ENCODE data around the gene FIG4. TPM values are rescaled to one million over a fixed set of nuclear protein-coding genes. Genes with fewer than 3 reads are reported as not detected.
"Not testable (repeated sequence)": the region's sequence is repeated elsewhere in the genome, so short reads cannot be mapped to it uniquely, and the experiment has no call there.

The FIG4 gene
- polyA plus RNA-seq, 3 donors, result 27.2 to 65.3 (median 53.7) TPM

DNA sequence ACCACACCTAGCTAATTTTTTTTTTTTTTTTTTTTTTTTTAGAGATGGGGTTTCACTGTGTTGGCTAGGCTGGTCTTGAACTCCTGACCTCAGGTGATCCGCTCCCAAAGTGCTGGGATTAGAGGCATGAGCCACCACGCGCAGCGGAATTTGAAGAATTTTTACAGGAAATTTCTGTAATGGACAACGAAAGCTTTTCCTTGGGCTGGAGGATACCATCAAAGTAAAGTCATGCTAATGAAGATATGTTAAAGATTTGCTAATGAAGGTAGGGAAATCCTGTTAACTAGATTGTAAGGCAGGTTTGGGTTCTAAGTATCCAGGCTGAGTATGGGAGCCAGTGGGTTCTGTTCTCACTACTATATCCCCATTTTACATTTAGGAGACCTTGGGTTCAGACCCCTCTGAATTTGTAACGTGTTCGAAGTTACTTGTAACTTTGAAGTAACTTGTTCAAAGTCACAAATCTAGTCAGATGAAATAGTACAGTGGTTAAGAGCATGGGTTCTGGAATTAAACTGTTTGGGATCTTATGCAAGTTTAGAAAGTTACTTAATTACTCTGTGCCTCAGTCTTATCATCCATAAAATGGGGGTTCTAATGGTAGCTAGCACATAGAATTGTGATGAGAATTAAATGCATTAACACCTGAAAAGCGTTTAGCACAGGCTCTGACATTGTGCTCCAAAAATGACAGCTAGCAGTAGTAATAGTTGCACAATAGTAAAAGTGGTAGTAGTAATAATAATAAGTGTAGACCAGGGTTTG is 163.6 kb downstream of the FIG4 start:
- no peak overlapping the region for H3K4me3 ChIP-seq (replicated peaks in 1 of 3; ENCODE audit: low read depth in 2 of 3, low read length in 3 of 3)
- H3K9me3 ChIP-seq (replicated peaks in 1 of 2; ENCODE audit: control insufficient read depth in 1 of 2, insufficient read depth in 1 of 2, low read length in 2 of 2), result no peaks in the 10 kb centered on the region
- no peak overlapping the region for H3K9ac ChIP-seq (ENCODE audit: insufficient read depth, low read length, poor library complexity, severe bottlenecking)
- H3K36me3 Mint-ChIP-seq, result no peaks in the 10 kb centered on the region
- H3K4me1 ChIP-seq (ENCODE audit: control insufficient read depth in 1 of 2, insufficient read depth in 2 of 2, low read length in 2 of 2), result no peaks in the 10 kb centered on the region
- no peak overlapping the region for H2AFZ ChIP-seq (ENCODE audit: insufficient read depth, low read depth, low read length, poor library complexity, severe bottlenecking)
- H3K9me3 Mint-ChIP-seq, result peaks cover 0 to 7% (median 1%) of the 10 kb centered on the region in 7 donors
- no peak overlapping the region for H3K4me2 ChIP-seq (replicated peaks; ENCODE audit: extremely low read depth, low read length, poor library complexity, severe bottlenecking)
- no peaks in the 10 kb centered on the region for H4K20me1 ChIP-seq (ENCODE audit: insufficient read depth, low read length)
- intact Hi-C loops (cut with micrococcal nuclease), result no loop called here
- TF ChIP-seq, protein P1, sequence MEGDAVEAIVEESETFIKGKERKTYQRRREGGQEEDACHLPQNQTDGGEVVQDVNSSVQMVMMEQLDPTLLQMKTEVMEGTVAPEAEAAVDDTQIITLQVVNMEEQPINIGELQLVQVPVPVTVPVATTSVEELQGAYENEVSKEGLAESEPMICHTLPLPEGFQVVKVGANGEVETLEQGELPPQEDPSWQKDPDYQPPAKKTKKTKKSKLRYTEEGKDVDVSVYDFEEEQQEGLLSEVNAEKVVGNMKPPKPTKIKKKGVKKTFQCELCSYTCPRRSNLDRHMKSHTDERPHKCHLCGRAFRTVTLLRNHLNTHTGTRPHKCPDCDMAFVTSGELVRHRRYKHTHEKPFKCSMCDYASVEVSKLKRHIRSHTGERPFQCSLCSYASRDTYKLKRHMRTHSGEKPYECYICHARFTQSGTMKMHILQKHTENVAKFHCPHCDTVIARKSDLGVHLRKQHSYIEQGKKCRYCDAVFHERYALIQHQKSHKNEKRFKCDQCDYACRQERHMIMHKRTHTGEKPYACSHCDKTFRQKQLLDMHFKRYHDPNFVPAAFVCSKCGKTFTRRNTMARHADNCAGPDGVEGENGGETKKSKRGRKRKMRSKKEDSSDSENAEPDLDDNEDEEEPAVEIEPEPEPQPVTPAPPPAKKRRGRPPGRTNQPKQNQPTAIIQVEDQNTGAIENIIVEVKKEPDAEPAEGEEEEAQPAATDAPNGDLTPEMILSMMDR (IDR thresholded peaks at IDR 0.05), result no peak
- H3K4me3 Mint-ChIP-seq, result no peak overlapping the region
- no peaks in the 10 kb centered on the region for H3K79me2 ChIP-seq (ENCODE audit: insufficient read depth, low read length)
- no peak overlapping the region for H3K27ac ChIP-seq (ENCODE audit: low read depth in 1 of 2, low read length in 2 of 2)
- no peaks in the 10 kb centered on the region for H3K27me3 ChIP-seq (ENCODE audit: control insufficient read depth in 2 of 2, insufficient read depth in 2 of 2, low read length in 2 of 2)
- DNase-seq, result no peak
- no peak overlapping the region for H3K27ac Mint-ChIP-seq
- H3K27me3 Mint-ChIP-seq (ENCODE audit: low read depth in 3 of 3), result peaks cover 0 to 2% (median 2%) of the 10 kb centered on the region in 3 donors
- peaks cover 6% of the 10 kb centered on the region for H3K4me1 Mint-ChIP-seq
- 100% methylated on average over 4 of the region's 8 CpGs for WGBS (ENCODE audit: insufficient coverage)
- no peaks in the 10 kb centered on the region for H3K36me3 ChIP-seq (replicated peaks in 1 of 2; ENCODE audit: control insufficient read depth in 1 of 2, insufficient read depth in 2 of 2, low read length in 2 of 2)

DNA sequence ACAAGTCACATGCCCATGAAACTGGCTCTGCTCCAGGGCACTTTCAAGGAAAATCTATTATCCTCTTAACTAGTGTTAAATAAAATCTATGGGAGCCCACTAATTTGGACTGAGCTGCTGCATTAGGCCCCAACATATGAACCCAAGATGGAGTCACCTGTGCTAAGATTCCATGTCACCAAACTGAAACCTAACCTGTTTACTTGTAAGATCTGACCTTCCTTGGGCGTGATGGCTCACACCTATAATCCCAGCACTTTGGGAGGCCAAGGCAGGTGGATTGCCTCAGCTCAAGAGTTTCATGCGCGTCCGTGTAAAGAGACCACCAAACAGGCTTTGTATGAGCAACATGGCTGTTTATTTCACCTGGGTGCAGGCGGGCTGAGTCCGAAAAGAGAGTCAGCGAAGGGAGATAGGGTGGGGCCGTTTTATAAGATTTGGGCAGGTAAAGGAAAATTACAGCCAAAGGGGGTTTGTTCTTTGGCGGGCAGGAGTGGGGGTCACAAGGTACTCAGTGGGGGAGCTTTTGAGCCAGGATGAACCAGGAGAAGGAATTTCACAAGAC is 164.5 kb downstream of the FIG4 start:
- H3K9ac ChIP-seq (ENCODE audit: insufficient read depth, low read length, poor library complexity, severe bottlenecking); intact Hi-C loops (cut with micrococcal nuclease); H2AFZ ChIP-seq (ENCODE audit: insufficient read depth, low read depth, low read length, poor library complexity, severe bottlenecking); H3K4me1 ChIP-seq (ENCODE audit: control insufficient read depth in 1 of 2, insufficient read depth in 2 of 2, low read length in 2 of 2); H3K27me3 ChIP-seq (ENCODE audit: control insufficient read depth in 2 of 2, insufficient read depth in 2 of 2, low read length in 2 of 2); H3K9me3 Mint-ChIP-seq; H3K27me3 Mint-ChIP-seq (ENCODE audit: low read depth in 3 of 3); H3K9me3 ChIP-seq (replicated peaks in 1 of 2; ENCODE audit: control insufficient read depth in 1 of 2, insufficient read depth in 1 of 2, low read length in 2 of 2); H3K27ac Mint-ChIP-seq; H3K79me2 ChIP-seq (ENCODE audit: insufficient read depth, low read length); H3K27ac ChIP-seq (ENCODE audit: low read depth in 1 of 2, low read length in 2 of 2); H3K4me3 ChIP-seq (replicated peaks in 1 of 3; ENCODE audit: low read depth in 2 of 3, low read length in 3 of 3); H4K20me1 ChIP-seq (ENCODE audit: insufficient read depth, low read length); H3K4me2 ChIP-seq (replicated peaks; ENCODE audit: extremely low read depth, low read length, poor library complexity, severe bottlenecking); H3K4me1 Mint-ChIP-seq; H3K36me3 ChIP-seq (replicated peaks in 1 of 2; ENCODE audit: control insufficient read depth in 1 of 2, insufficient read depth in 2 of 2, low read length in 2 of 2); H3K36me3 Mint-ChIP-seq; H3K4me3 Mint-ChIP-seq; DNase-seq: not testable (repeated sequence)
- 100% methylated on average over 4 of the region's 9 CpGs for WGBS (ENCODE audit: insufficient coverage)
